Breast epithelium (tissue), 3 donors: Measurements from ENCODE around the gene CRYAB.

ENCODE experiments used
- CTCF ChIP-seq, 3 donors: fragments of 450-650 bp; IDR thresholded peaks; one replicate each; pipeline ENCODE4 v1.5.1; 2016 to 2017; ENCODE audit warnings: antibody characterized with exemption in 3 of 3, mild to moderate bottlenecking in 3 of 3, moderate library complexity in 3 of 3
- POLR2AphosphoS5 ChIP-seq, 3 donors: sonication (generic); formaldehyde crosslinking; IDR thresholded peaks; one replicate each; pipeline ENCODE4 v1.6.1; 2017; ENCODE audit warnings: antibody characterized with exemption in 3 of 3

GRCh38 chr11:111916768-111917167 is 5.2 kb upstream of the CRYAB start:
- TF ChIP-seq POLR2AphosphoS5 (IDR thresholded peaks at IDR 0.05) (no peak), CTCF (IDR thresholded peaks at IDR 0.05) (no peak)
